GM23338 (cell line): ENCODE results near the gene PER1. TPM values are rescaled to one million over a fixed set of nuclear protein-coding genes. Genes with fewer than 3 reads are reported as not detected.

Experiments used
- ATAC-seq: fragments of 200-7000 bp; cut with Tn5 transposase; 3 replicates; pipeline ENCODE4 v1.9.1; 2020
- DNase-seq: peaks from one replicate; pipeline ENCODE4 v3.0.0-alpha.2; 2015; ENCODE audit warnings: low spot score
- H2AFZ ChIP-seq: fragments of 200-600 bp; sonication (generic); 2 replicates; pipeline ENCODE4 v1.8.0; 2016; ENCODE audit warnings: antibody characterized with exemption, mild to moderate bottlenecking, moderate library complexity
- H3F3A ChIP-seq: fragments of 200-600 bp; sonication (generic); replicated peaks from 2 replicates; pipeline ENCODE4 v1.8.0; 2017; ENCODE audit warnings: antibody characterized with exemption, mixed run types, low read depth
- H3K27ac ChIP-seq: fragments of 200-600 bp; sonication (generic); 2 replicates; pipeline ENCODE4 v1.6.1; 2016; ENCODE audit warnings: low read depth
- H3K27me3 ChIP-seq: fragments of 200-600 bp; sonication (generic); 2 replicates; pipeline ENCODE4 v1.8.0; 2016; ENCODE audit warnings: mild to moderate bottlenecking, mixed run types, moderate library complexity; ENCODE audit not compliant: insufficient read depth
- H3K36me3 ChIP-seq: fragments of 200-600 bp; sonication (generic); 2 replicates; pipeline ENCODE4 v1.8.0; 2016; ENCODE audit warnings: mild to moderate bottlenecking; ENCODE audit not compliant: insufficient read depth
- H3K4me1 ChIP-seq: fragments of 200-600 bp; sonication (generic); 2 replicates; pipeline ENCODE4 v1.8.0; 2016; ENCODE audit warnings: mild to moderate bottlenecking, moderate library complexity; ENCODE audit not compliant: insufficient read depth
- H3K4me2 ChIP-seq: fragments of 200-600 bp; sonication (generic); 2 replicates; pipeline ENCODE4 v1.7.1; 2017; ENCODE audit warnings: mixed run types
- H3K4me3 ChIP-seq: fragments of 200-600 bp; sonication (generic); 2 replicates; pipeline ENCODE4 v1.6.1; 2016; ENCODE audit warnings: mixed run types
- H3K79me2 ChIP-seq: fragments of 200-600 bp; sonication (generic); replicated peaks from 2 replicates; pipeline ENCODE4 v1.8.0; 2017; ENCODE audit warnings: mild to moderate bottlenecking; ENCODE audit not compliant: insufficient read depth
- H3K9me2 ChIP-seq: fragments of 200-600 bp; sonication (generic); 2 replicates; pipeline ENCODE4 v1.8.0; 2017; ENCODE audit not compliant: insufficient read depth
- H4K20me1 ChIP-seq: fragments of 200-600 bp; sonication (generic); replicated peaks from 2 replicates; pipeline ENCODE4 v1.8.0; 2017; ENCODE audit warnings: mild to moderate bottlenecking; ENCODE audit not compliant: insufficient read depth
- H3K27ac Mint-ChIP-seq: 2 replicates; pipeline ENCODE4 v1.8.0; 2020; ENCODE audit warnings: inconsistent platforms, mild to moderate bottlenecking, moderate library complexity, mixed read lengths
- H3K27me3 Mint-ChIP-seq: 3 replicates; pipeline ENCODE4 v1.8.0; 2022; ENCODE audit warnings: low read depth, mild to moderate bottlenecking, moderate library complexity, mixed read lengths, inconsistent platforms; ENCODE audit not compliant: insufficient read depth, poor library complexity
- H3K36me3 Mint-ChIP-seq: 3 replicates; pipeline ENCODE4 v1.8.0; 2021; ENCODE audit warnings: low read depth, mild to moderate bottlenecking, inconsistent platforms, moderate library complexity, mixed read lengths
- H3K4me1 Mint-ChIP-seq: 3 replicates; pipeline ENCODE4 v1.8.0; 2020; ENCODE audit warnings: mild to moderate bottlenecking, inconsistent platforms, mixed read lengths
- H3K4me3 Mint-ChIP-seq: 3 replicates; pipeline ENCODE4 v1.8.0; 2021; ENCODE audit warnings: moderate library complexity, mild to moderate bottlenecking, inconsistent platforms, mixed read lengths
- H3K9me3 Mint-ChIP-seq: 3 replicates; pipeline ENCODE4 v1.8.0; 2020; ENCODE audit warnings: moderate library complexity, mild to moderate bottlenecking, inconsistent platforms, mixed read lengths
- CREB1 ChIP-seq: fragments of 250-450 bp; sonication (Bioruptor Pico); IDR thresholded peaks from 2 replicates; pipeline ENCODE4 v1.5.0; 2020; ENCODE audit warnings: low read depth, mild to moderate bottlenecking, moderate library complexity
- NANOG ChIP-seq: IDR thresholded peaks from 2 replicates; pipeline ENCODE4 v1.6.1; 2016; ENCODE audit warnings: antibody characterized with exemption, borderline replicate concordance
- POLR2AphosphoS5 ChIP-seq: IDR thresholded peaks from 2 replicates; pipeline ENCODE4 v1.6.1; 2016; ENCODE audit warnings: antibody characterized with exemption, low read depth
- STAT1 ChIP-seq: IDR thresholded peaks from one replicate; pipeline ENCODE4 v1.6.1; 2016; ENCODE audit warnings: antibody characterized with exemption; ENCODE audit not compliant: unreplicated experiment
- polyA plus RNA-seq: library from polyadenylated mRNA; unstranded; fragments of >200 nt; fragmentation: Nextera tagmentation; extraction: Ambion mirVana; gene quantifications from 2 replicates; pipeline ENCODE4 v1.2.1, GENCODE V29; 2016
- total RNA-seq: library from RNA; depleted of rRNA; stranded (reverse); fragments of >200 nt; shearing (Covaris generic); gene quantifications from 2 replicates; pipeline ENCODE4 v1.2.3, GENCODE V29; 2014
- TF ChIP-seq, protein P1 (sequence below): IDR thresholded peaks from 2 replicates; pipeline ENCODE4 v1.6.1; 2016; ENCODE audit warnings: antibody characterized with exemption

Gene PER1
- total and polyA plus RNA-seq, 2 experiments from 2014 or later = 12.2 to 36.1 TPM

DNA sequence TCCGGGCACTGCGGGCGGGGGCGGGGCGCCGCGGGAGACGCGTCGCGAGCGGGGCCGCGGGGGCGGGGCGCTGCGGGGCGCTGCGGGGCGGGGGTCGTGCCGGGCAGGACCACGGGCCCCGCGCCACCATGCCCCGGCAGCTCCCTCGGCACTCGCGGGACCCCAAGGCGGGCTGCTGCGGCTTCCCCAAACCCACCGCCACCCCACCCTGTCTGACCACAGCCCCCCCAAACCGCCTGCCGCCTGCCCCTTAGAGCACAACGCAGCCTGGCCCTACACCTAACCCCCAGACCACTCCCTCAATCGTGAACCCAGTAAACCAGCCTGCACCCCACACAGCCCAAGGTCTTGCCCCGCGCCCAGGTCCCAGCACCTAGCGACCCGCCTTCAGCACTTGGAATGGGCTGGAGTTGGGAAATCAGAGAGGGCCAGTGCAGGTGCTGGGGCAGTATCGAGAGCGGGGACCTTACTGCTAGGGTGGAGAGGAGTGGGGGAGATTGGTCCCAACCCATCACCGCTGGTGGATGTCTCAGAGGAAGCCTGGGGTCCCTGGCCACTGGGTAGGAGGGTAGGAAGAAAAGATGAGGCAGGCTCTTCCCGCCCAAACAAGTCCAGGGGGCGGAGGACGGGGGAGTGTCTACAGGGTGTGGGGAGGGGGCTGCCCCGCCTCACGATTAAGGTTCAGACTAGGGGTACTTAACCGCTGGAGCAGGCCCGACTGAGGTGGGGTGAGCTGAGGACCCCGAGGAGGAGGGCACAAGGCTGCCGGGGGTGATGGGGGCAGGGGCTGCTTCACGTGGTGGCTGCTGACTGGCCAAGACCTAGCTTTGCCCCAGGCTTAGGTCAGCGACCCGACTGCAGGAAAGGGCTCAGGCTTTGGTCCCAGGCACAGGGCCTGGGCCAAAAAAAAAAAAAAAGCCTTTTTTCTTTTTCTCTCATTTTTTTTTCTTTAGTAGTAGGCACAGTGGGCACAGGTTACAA, 11.1 kb upstream of the PER1 start:
- H3K36me3 ChIP-seq = peaks cover 5% of the 10 kb centered on the region; the same call in 1 of the 2 replicates
- peak; percentile 70 for ATAC-seq
- peak; percentile 89 for DNase-seq
- peaks cover 18% of the 10 kb centered on the region; the same call in 1 of the 2 replicates for H3F3A ChIP-seq
- peaks cover 25% of the 10 kb centered on the region for H3K36me3 Mint-ChIP-seq
- H3K9me2 ChIP-seq = no peaks in the 10 kb centered on the region
- H3K79me2 ChIP-seq = peaks cover 12% of the 10 kb centered on the region; the same call in 1 of the 2 replicates
- peak overlapping the region; percentile 99 for H3K27ac Mint-ChIP-seq
- H3K9me3 Mint-ChIP-seq = no peaks in the 10 kb centered on the region
- peaks cover 41% of the 10 kb centered on the region for H3K4me1 Mint-ChIP-seq
- H3K4me1 ChIP-seq = peaks cover 25% of the 10 kb centered on the region
- TF ChIP-seq POLR2AphosphoS5 = peak; percentile 84
- TF ChIP-seq STAT1 = no peak
- no peak for TF ChIP-seq NANOG
- peak; percentile 38; the same call in 1 of the 2 replicates for TF ChIP-seq CREB1 (CRISPR knock-in tag)
- TF ChIP-seq, protein P1, sequence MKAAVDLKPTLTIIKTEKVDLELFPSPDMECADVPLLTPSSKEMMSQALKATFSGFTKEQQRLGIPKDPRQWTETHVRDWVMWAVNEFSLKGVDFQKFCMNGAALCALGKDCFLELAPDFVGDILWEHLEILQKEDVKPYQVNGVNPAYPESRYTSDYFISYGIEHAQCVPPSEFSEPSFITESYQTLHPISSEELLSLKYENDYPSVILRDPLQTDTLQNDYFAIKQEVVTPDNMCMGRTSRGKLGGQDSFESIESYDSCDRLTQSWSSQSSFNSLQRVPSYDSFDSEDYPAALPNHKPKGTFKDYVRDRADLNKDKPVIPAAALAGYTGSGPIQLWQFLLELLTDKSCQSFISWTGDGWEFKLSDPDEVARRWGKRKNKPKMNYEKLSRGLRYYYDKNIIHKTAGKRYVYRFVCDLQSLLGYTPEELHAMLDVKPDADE = peak; percentile 6; the same call in 1 of the 2 replicates
- H4K20me1 ChIP-seq = peaks cover 5% of the 10 kb centered on the region
- peak overlapping the region; percentile 96 for H3K4me3 ChIP-seq
- H2AFZ ChIP-seq = peak overlapping the region; percentile 73
- peaks cover 21% of the 10 kb centered on the region for H3K27me3 Mint-ChIP-seq
- H3K27ac ChIP-seq = peak overlapping the region; percentile 100
- H3K4me3 Mint-ChIP-seq = peak overlapping the region; percentile 92
- H3K27me3 ChIP-seq = no peaks in the 10 kb centered on the region
- peak overlapping the region; percentile 93 for H3K4me2 ChIP-seq

DNA sequence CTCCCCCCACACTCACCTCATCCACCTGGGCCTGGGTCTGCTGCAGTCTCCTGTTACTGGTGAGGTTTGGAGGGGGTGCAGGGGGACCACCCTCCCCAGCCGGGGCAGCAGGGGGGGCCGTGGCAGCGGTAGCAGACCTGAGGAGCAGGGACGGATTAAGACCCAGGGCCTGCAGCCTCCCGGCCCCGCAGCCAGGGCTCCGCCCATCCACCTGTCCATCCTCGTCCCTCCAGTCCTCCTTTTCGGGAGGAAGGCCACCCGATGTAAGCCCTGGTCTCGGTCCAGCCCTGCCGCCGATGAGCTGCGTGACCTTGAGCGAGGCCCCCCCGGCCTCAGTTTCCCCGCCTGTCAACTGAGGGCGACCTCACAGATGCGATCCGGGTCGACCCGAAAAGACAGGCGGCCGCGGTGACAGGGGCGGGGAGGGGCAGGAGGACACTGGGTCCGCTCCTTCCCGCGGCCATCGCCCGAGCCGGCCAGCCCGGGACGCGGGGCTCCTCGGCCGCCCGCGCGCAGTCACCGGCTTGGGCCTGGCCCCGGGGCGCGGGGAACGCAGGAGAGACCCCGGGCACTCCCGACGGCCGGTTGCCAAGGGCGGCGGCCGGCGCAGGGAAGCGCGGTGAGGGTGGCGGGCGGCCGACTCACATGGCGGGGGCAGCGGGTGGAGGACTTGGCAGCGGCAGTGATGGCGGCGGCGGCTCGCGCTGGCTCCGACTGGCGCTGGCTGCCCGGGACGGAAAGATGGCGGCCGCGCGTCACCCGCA, 10.2 kb upstream of the PER1 start, which contains the start of gene VAMP2:
Gene VAMP2, minus strand, starts transcription at position 716 of the 764 bp plus-strand sequence. Its CDS starts 69 bp downstream, at position 647.
- TF ChIP-seq CREB1 (CRISPR knock-in tag) = 0 out of 2 replicates have a peak, but pooled peaks have one; percentile 60
- no peak for TF ChIP-seq NANOG
- peak; percentile 73 for TF ChIP-seq POLR2AphosphoS5
- Histone ChIP-seq H3K4me3 (peak within 1 kb of the TSS; percentile 96), H3K27me3 (no peaks in the 10 kb centered on the region), H3K4me1 (peaks cover 25% of the 10 kb centered on the region), H3K27ac (peak within 1 kb of the TSS; percentile 100), H3K36me3 (peaks cover 5% of the 10 kb centered on the region; the same call in 1 of the 2 replicates), H2AFZ (peak within 1 kb of the TSS; percentile 73), H3F3A (peaks cover 18% of the 10 kb centered on the region; the same call in 1 of the 2 replicates), H4K20me1 (peaks cover 5% of the 10 kb centered on the region), H3K9me2 (no peaks in the 10 kb centered on the region), H3K79me2 (peaks cover 12% of the 10 kb centered on the region; the same call in 1 of the 2 replicates), H3K4me2 (peak within 1 kb of the TSS; percentile 97)
- Mint-ChIP-seq H3K36me3 (peaks cover 26% of the 10 kb centered on the region), H3K27me3 (peaks cover 24% of the 10 kb centered on the region), H3K4me3 (peak within 1 kb of the TSS; percentile 92), H3K9me3 (no peaks in the 10 kb centered on the region), H3K27ac (peak within 1 kb of the TSS; percentile 99), H3K4me1 (peaks cover 41% of the 10 kb centered on the region)
- peak; percentile 8 for ATAC-seq
- peak; percentile 85 for DNase-seq
